Measurements from ENCODE around the gene LUZP2.

LUZP2 gene

DNA sequence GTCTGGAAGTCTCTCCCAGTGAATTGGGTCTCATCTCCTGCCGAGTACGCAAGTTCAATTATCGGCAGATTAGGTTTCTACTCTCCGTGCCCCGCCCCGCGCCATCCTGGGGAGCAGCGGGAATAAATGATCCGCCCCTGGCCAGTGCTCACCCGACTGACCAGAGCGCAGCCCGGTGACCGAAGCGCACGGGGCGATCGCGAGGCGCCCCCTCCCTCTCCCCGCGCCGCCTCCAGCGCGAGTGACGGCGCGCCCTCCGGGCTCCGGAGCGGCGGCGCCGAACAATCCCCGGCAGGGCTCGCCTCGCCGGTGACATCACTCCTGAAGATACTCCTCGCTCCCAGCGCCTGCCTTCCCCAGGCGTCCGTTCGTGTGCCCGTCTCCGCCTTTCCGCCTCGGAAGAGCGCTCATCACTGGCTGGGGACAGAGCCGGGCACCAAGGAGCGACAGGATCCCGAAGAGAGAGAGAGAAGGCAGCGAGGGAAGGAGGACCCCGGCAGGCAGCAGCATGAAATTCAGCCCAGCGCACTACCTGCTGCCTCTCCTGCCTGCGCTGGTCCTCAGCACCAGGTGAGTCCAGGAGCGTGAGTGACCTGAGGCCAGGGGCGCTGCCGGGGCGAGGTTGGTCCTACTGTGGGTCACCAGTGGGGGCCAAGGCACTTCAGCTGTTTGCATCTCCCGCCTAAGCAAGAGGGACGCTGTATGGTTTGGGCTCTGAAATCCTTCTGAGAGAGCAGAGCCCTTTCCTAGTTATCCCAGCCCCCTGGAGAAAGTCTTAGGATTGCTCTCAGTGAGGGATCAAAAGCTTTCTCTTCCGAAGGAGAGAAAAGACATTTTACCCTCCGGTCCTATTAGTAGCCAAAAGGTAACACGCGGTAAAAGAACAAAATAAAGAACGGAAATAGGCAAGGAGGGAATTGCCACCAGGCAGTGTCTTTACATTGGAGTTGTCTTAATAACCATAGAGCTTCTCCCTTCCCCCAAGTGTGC lies at the start of gene LUZP2:
Gene LUZP2 (plus strand): TSS at position 318 of the 990 bp plus-strand sequence.
- TF ChIP-seq GATA2 (IDR thresholded peaks at IDR 0.05; ENCODE audit: low read depth, low read length) (no peak), GATA3 (IDR thresholded peaks at IDR 0.05; ENCODE audit: low read depth, low read length) (no peak)

DNA sequence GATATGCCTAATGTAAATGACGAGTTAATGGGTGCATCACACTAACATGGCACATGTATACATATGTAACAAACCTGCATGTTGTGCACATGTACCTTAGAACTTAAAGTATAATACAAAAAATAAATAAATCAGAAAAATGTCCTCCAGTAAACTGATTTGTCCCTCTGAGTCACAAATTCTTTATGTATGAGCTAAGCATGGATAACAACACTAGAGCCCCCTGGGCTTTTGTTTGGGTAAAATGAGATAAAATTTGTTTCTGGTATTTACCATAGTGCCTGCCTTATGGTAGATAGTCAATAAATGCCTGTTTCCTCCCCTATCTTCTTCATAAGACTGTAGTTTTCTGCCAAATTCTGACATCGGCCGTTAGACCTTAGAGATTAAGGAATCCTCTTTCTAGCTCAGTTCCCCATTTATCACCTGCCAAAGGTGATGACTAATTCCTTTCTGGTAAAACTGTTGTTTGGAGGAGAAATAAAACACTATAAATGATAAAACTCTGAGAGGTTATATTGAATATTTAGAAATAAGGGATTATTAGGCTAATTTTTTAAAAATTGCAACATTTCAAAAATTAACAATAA lies 43.6 kb upstream of the LUZP2 start:
- TF ChIP-seq GATA3 (IDR thresholded peaks at IDR 0.05; ENCODE audit: low read depth, low read length) (no peak), GATA2 (IDR thresholded peaks at IDR 0.05; ENCODE audit: low read depth, low read length) (no peak)

GRCh38 chr11:24457985-24458384 lies 38.9 kb upstream of the LUZP2 start:
- TF ChIP-seq GATA2 (IDR thresholded peaks at IDR 0.05; ENCODE audit: low read depth, low read length), result no peak
- no peak for TF ChIP-seq GATA3 (IDR thresholded peaks at IDR 0.05; ENCODE audit: low read depth, low read length)

GRCh38 chr11:24470431-24470830 lies 26.4 kb upstream of the LUZP2 start:
- no peak for TF ChIP-seq GATA2 (IDR thresholded peaks at IDR 0.05; ENCODE audit: low read depth, low read length)
- no peak for TF ChIP-seq GATA3 (IDR thresholded peaks at IDR 0.05; ENCODE audit: low read depth, low read length)

DNA sequence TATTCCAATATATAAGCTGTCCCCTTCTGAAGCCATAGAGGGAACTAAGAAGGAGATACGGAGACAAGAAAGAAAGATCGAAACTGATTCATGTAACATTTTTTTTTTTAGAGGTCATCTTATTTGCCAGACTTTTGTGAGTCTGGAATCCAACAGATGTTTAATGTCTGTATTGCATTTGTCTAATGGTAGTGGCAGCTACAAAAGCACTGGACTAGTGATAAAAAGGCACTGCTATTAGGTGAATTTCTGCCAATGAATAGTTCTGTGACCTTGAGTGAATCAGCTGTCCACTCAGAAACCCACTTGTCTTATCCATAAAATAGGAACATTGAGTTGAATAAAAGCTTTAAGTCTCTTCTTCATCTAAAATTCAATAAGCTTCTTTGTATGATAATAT lies 25.8 kb upstream of the LUZP2 start:
- TF ChIP-seq GATA2 (IDR thresholded peaks at IDR 0.05; ENCODE audit: low read depth, low read length) (no peak), GATA3 (IDR thresholded peaks at IDR 0.05; ENCODE audit: low read depth, low read length) (no peak)

DNA sequence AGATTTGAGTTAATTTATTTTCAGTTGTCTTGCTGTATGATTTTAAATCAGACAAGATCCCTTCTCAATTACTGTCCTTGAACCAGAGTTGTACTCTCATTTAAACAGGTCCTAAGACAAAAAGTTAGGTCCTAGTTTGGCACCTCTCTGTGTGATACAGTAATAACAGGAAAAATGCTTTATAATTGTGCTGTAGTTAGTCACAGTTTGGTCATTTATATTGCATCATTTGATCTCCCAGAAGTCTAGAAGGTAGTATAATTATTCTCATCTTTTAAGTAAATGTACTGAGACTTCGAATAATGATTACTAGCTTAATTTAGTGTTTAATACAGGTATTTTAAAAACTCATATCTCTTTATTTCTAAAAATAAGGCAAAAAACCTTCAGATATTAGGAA lies 18.1 kb upstream of the LUZP2 start:
- TF ChIP-seq GATA3 (IDR thresholded peaks at IDR 0.05; ENCODE audit: low read depth, low read length) (no peak), GATA2 (IDR thresholded peaks at IDR 0.05; ENCODE audit: low read depth, low read length) (no peak)

GRCh38 chr11:24489477-24489876 lies 7.4 kb upstream of the LUZP2 start:
- TF ChIP-seq GATA3 (IDR thresholded peaks at IDR 0.05; ENCODE audit: low read depth, low read length), result no peak
- no peak for TF ChIP-seq GATA2 (IDR thresholded peaks at IDR 0.05; ENCODE audit: low read depth, low read length)

GRCh38 chr11:24496386-24496735 lies 492 bp upstream of the LUZP2 start:
- TF ChIP-seq GATA2 (IDR thresholded peaks at IDR 0.05; ENCODE audit: low read depth, low read length), result no peak
- no peak for TF ChIP-seq GATA3 (IDR thresholded peaks at IDR 0.05; ENCODE audit: low read depth, low read length)

DNA sequence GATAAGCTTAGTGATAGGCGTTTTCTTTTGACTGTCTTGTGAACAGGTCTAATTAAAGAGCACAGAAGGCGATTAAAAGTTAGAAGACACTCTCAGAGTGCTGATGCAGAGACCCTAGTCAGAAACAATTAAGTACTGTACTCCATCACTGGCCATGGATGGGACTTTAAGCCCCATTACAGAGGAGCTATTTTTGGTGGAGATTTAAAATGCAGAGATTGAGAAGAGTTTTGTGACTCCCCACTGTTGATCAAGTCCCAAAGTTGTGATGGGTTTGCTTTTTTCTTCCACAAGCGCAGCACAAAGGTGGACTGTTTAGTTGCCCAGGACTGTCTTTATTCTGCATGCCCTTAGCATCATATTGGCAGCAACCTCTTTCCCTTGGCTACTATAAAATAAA lies 978 bp downstream of the LUZP2 start:
- no peak for TF ChIP-seq GATA3 (IDR thresholded peaks at IDR 0.05; ENCODE audit: low read depth, low read length)
- TF ChIP-seq GATA2 (IDR thresholded peaks at IDR 0.05; ENCODE audit: low read depth, low read length), result no peak

- TF ChIP-seq GATA3 (IDR thresholded peaks at IDR 0.05; ENCODE audit: low read depth, low read length) (no peak), GATA2 (IDR thresholded peaks at IDR 0.05; ENCODE audit: low read depth, low read length) (no peak)
These were observed 5.6 kb downstream of the LUZP2 start for GRCh38 chr11:24502425-24502824.

DNA sequence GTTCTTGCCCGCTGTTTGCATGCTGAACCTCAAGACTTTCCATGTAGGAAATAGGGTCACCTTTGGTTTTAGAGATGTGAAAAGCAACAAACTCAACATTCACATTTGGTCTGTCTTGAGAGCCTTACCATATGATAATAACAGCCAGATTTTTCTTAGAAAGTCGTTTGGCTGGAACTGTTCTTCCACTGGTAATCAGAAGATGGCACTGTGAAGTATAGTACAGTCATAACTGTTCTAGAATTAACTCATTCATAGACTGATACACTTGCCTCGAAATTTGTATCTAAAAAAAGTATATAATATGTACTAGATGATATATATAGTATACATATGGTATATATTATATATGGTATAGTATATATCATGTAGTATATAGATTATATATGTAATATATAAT lies 12.3 kb downstream of the LUZP2 start:
- no peak for TF ChIP-seq GATA2 (IDR thresholded peaks at IDR 0.05; ENCODE audit: low read depth, low read length)
- TF ChIP-seq GATA3 (IDR thresholded peaks at IDR 0.05; ENCODE audit: low read depth, low read length), result no peak

GRCh38 chr11:24511511-24511910 lies 14.7 kb downstream of the LUZP2 start:
- TF ChIP-seq GATA2 (IDR thresholded peaks at IDR 0.05; ENCODE audit: low read depth, low read length) (no peak), GATA3 (IDR thresholded peaks at IDR 0.05; ENCODE audit: low read depth, low read length) (no peak)

GRCh38 chr11:24513479-24514218 lies 16.8 kb downstream of the LUZP2 start:
- TF ChIP-seq GATA3 (IDR thresholded peaks at IDR 0.05; ENCODE audit: low read depth, low read length) (no peak), GATA2 (IDR thresholded peaks at IDR 0.05; ENCODE audit: low read depth, low read length) (no peak)

GRCh38 chr11:24514219-24514594 lies 17.4 kb downstream of the LUZP2 start:
- TF ChIP-seq GATA2 (IDR thresholded peaks at IDR 0.05; ENCODE audit: low read depth, low read length) (no peak), GATA3 (IDR thresholded peaks at IDR 0.05; ENCODE audit: low read depth, low read length) (no peak)
